ENCODE data around the gene CACNA1B.

DNA sequence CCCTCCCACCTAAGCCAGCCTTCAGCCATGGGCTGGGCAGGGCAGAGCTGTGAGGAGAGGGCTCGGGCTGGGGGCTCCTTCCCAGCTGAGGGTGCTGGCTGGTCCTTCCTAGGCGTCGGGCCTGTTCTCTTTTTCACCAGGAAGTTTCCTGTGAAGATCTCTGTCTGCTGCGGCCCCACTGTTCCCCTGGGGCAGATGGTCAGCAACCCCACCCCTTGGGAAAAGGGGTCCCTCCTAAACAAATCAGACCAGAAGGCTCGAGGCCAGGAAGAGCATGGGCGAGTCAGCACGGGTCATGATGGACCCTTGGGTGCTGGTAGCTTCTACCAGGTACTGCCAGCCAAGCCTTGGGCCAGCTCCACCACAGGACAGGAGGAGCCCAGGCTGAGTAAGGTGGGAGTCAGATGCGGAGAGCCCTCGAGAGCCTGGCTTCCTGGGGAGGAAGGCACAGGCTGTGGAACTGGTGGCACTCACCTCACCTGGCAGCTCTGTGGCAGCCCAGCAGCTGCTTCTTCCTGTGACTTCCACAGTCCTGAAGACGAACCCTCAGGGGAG lies 3.5 kb downstream of the CACNA1B start:
- TF ChIP-seq TCF12 (IDR thresholded peaks at IDR 0.05; ENCODE audit: low read depth) (no peak), TAF1 (IDR thresholded peaks at IDR 0.05; ENCODE audit: low read depth) (no peak), FOXM1 (IDR thresholded peaks at IDR 0.05; ENCODE audit: borderline replicate concordance, low read depth) (no peak), EP300 (IDR thresholded peaks at IDR 0.05; ENCODE audit: borderline replicate concordance) (no peak), NFIC (IDR thresholded peaks at IDR 0.05) (no peak), RAD21 (IDR thresholded peaks at IDR 0.05; ENCODE audit: low read depth) (no peak), REST (IDR thresholded peaks at IDR 0.05; ENCODE audit: low read depth) (no peak), YY1 (IDR thresholded peaks at IDR 0.05; ENCODE audit: low read depth) (no peak), MAX (IDR thresholded peaks at IDR 0.05) (no peak)

Data from Ishikawa (cell line).